Measurements from ENCODE around the gene RPS2. TPM values are rescaled to one million over a fixed set of nuclear protein-coding genes. Genes with fewer than 3 reads are reported as not detected.
"Not testable (repeated sequence)": the region's sequence is repeated elsewhere in the genome, so short reads cannot be mapped to it uniquely, and the experiment has no call there.

RPS2 gene
- total RNA-seq, 2 experiments from 2014 or later = 2,461 to 3,120 TPM

GRCh38 chr16:1959269-1960039 lies 5.2 kb downstream of the RPS2 start, which contains the start of gene NDUFB10:
Gene NDUFB10 (plus strand): TSS chr16:1959538. CDS start chr16:1959625, 87 bp downstream.
- CTCF ChIA-PET (ENCODE audit: unreplicated experiment) = no interaction called here
- no TSS peak for BruUV-seq (replicated peaks)

GRCh38 chr16:1958715-1959268 lies 5.8 kb downstream of the RPS2 start:
- Histone ChIP-seq H4K20me1 (ENCODE audit: insufficient read depth, low read length) (peaks cover 11% of the 10 kb centered on the region), H3K36me3 (ENCODE audit: insufficient read depth, low read length) (peaks cover 34% of the 10 kb centered on the region), H3K9me3 (ENCODE audit: low read length) (no peaks in the 10 kb centered on the region), H2AFZ (ENCODE audit: low read length) (peak overlapping the region; percentile 77; the same call in 1 of the 2 replicates), H3K4me2 (ENCODE audit: low read length) (peak overlapping the region; percentile 58; the same call in 1 of the 2 replicates), H3K79me2 (ENCODE audit: insufficient read depth, low read depth, low read length) (peaks cover 34% of the 10 kb centered on the region), H3K4me3 (ENCODE audit: low read depth, low read length, poor library complexity, severe bottlenecking) (peak overlapping the region; percentile 82), H3K4me1 (ENCODE audit: insufficient read depth, low read length, poor library complexity, severe bottlenecking) (peaks cover 31% of the 10 kb centered on the region), H3K27ac (ENCODE audit: low read depth, low read length, poor library complexity, severe bottlenecking) (no peak overlapping the region), H3K9me2 (ENCODE audit: insufficient read depth, low read length) (no peaks in the 10 kb centered on the region)
- ChIA-PET CTCF (ENCODE audit: unreplicated experiment) (no interaction called here), POLR2A (no interaction called here)
- TF ChIP-seq, protein P1, sequence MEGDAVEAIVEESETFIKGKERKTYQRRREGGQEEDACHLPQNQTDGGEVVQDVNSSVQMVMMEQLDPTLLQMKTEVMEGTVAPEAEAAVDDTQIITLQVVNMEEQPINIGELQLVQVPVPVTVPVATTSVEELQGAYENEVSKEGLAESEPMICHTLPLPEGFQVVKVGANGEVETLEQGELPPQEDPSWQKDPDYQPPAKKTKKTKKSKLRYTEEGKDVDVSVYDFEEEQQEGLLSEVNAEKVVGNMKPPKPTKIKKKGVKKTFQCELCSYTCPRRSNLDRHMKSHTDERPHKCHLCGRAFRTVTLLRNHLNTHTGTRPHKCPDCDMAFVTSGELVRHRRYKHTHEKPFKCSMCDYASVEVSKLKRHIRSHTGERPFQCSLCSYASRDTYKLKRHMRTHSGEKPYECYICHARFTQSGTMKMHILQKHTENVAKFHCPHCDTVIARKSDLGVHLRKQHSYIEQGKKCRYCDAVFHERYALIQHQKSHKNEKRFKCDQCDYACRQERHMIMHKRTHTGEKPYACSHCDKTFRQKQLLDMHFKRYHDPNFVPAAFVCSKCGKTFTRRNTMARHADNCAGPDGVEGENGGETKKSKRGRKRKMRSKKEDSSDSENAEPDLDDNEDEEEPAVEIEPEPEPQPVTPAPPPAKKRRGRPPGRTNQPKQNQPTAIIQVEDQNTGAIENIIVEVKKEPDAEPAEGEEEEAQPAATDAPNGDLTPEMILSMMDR (conservative IDR thresholded peaks at IDR 0.05; ENCODE audit: low read length) = no peak
- no peak for TF ChIP-seq EZH2phosphoT487 (IDR thresholded peaks at IDR 0.05; ENCODE audit: borderline replicate concordance, low read depth, low read length)
- BruUV-seq (replicated peaks) = no TSS peak
- no peak for DNase-seq (ENCODE audit: low spot score)
- intact Hi-C loops (cut with micrococcal nuclease; ENCODE audit: unreplicated experiment) = no loop called here

More at GRCh38 chr16:1959269-1960039, 5.2 kb downstream of the RPS2 start, which contains the start of gene NDUFB10:
- Histone ChIP-seq H3K79me2 (ENCODE audit: insufficient read depth, low read depth, low read length) (peaks cover 41% of the 10 kb centered on the region), H3K4me1 (ENCODE audit: insufficient read depth, low read length, poor library complexity, severe bottlenecking) (peaks cover 31% of the 10 kb centered on the region), H2AFZ (ENCODE audit: low read length) (peak within 1 kb of the TSS; percentile 77; the same call in 1 of the 2 replicates), H3K9me2 (ENCODE audit: insufficient read depth, low read length) (no peaks in the 10 kb centered on the region), H3K9me3 (ENCODE audit: low read length) (no peaks in the 10 kb centered on the region), H4K20me1 (ENCODE audit: insufficient read depth, low read length) (peaks cover 14% of the 10 kb centered on the region), H3K27ac (ENCODE audit: low read depth, low read length, poor library complexity, severe bottlenecking) (peak within 1 kb of the TSS; percentile 80), H3K4me3 (ENCODE audit: low read depth, low read length, poor library complexity, severe bottlenecking) (peak within 1 kb of the TSS; percentile 82), H3K36me3 (ENCODE audit: insufficient read depth, low read length) (peaks cover 41% of the 10 kb centered on the region), H3K4me2 (ENCODE audit: low read length) (peak within 1 kb of the TSS; percentile 96)
- peak; percentile 93 for DNase-seq (ENCODE audit: low spot score)
- no peak for TF ChIP-seq EZH2phosphoT487 (IDR thresholded peaks at IDR 0.05; ENCODE audit: borderline replicate concordance, low read depth, low read length)
- TF ChIP-seq, protein P1 (conservative IDR thresholded peaks at IDR 0.05; ENCODE audit: low read length) = peak; percentile 86
- POLR2A ChIA-PET = no interaction called here
- intact Hi-C loops (cut with micrococcal nuclease; ENCODE audit: unreplicated experiment) = no loop called here

DNA sequence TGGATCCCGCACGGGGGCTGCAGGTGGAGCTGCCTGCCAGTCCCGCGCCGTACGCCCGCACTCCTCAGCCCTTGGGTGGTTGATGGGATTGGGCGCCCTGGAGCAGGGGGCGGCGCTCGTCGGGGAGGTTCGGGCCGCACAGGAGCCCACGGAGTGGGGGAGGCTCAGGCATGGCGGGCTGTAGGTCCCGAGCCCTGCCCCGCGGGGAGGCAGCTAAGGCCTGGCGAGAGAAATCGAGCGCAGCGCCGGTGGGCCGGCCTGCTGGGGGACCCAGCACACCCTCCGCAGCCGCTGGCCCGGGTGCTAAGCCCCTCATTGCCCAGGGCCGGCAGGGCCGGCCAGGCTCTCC lies 6.5 kb downstream of the RPS2 start:
- Histone ChIP-seq H3K79me2 (ENCODE audit: insufficient read depth, low read depth, low read length) (peaks cover 27% of the 10 kb centered on the region), H3K4me1 (ENCODE audit: insufficient read depth, low read length, poor library complexity, severe bottlenecking) (peaks cover 31% of the 10 kb centered on the region), H3K36me3 (ENCODE audit: insufficient read depth, low read length) (peaks cover 28% of the 10 kb centered on the region)
- POLR2A ChIA-PET; DNase-seq (ENCODE audit: low spot score); intact Hi-C loops (cut with micrococcal nuclease; ENCODE audit: unreplicated experiment); CTCF ChIA-PET (ENCODE audit: unreplicated experiment); BruUV-seq (replicated peaks); H3K27ac ChIP-seq (ENCODE audit: low read depth, low read length, poor library complexity, severe bottlenecking); H2AFZ ChIP-seq (ENCODE audit: low read length); H3K9me2 ChIP-seq (ENCODE audit: insufficient read depth, low read length); H3K4me3 ChIP-seq (ENCODE audit: low read depth, low read length, poor library complexity, severe bottlenecking); H4K20me1 ChIP-seq (ENCODE audit: insufficient read depth, low read length); H3K9me3 ChIP-seq (ENCODE audit: low read length); H3K4me2 ChIP-seq (ENCODE audit: low read length): not testable (repeated sequence)

DNA sequence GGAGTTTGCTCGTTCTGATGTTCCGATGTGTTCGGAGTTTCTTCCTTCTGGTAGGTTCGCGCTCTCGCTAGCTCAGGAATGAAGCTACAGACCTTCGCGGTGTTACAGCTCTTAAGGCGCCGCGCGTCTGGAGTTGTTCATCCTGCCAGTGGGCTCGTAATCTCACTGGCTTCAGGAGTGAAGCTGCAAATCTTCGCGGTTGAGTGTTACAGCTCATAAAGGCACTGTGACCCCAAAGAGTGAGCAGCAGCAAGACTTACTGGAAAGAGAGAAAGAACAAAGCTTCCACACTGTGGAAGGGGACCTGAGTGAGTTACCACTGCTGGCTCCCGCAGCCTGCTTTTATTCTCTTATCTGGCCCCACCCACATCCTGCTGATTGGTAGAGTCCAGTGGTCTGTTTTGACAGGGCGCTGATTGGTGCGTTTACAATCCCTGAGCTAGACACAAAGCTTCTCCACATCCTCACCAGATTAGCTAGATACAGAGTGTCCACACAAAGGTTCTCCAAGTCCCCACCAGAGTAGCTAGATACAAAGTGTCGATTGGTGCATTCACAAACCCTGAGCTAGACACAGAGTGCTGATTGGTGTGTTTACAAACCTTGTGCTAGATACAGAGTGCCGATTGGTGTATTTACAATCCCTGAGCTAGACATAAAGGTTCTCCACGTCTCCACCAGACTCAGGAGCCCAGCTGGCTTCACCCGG lies 7.0 kb downstream of the RPS2 start:
- POLR2A ChIA-PET; H3K9me2 ChIP-seq (ENCODE audit: insufficient read depth, low read length); H2AFZ ChIP-seq (ENCODE audit: low read length); CTCF ChIA-PET (ENCODE audit: unreplicated experiment); BruUV-seq (replicated peaks); H3K27ac ChIP-seq (ENCODE audit: low read depth, low read length, poor library complexity, severe bottlenecking); H3K4me3 ChIP-seq (ENCODE audit: low read depth, low read length, poor library complexity, severe bottlenecking); intact Hi-C loops (cut with micrococcal nuclease; ENCODE audit: unreplicated experiment); H3K4me2 ChIP-seq (ENCODE audit: low read length); H3K9me3 ChIP-seq (ENCODE audit: low read length); H4K20me1 ChIP-seq (ENCODE audit: insufficient read depth, low read length); DNase-seq (ENCODE audit: low spot score): not testable (repeated sequence)
- Histone ChIP-seq H3K36me3 (ENCODE audit: insufficient read depth, low read length) (peaks cover 22% of the 10 kb centered on the region), H3K4me1 (ENCODE audit: insufficient read depth, low read length, poor library complexity, severe bottlenecking) (peaks cover 27% of the 10 kb centered on the region), H3K79me2 (ENCODE audit: insufficient read depth, low read depth, low read length) (peaks cover 22% of the 10 kb centered on the region; the same call in 1 of the 2 replicates)

Measured in OCI-LY7 (cell line).